ENCODE data around the gene PLPP7.
A peak's percentile ranks its signal among the peaks of the same experiment; 100 is the strongest.

PLPP7 gene

GRCh38 chr9:131254626-131255025 lies 34.9 kb upstream of the PLPP7 start:
- H3K4me3 ChIP-seq (ENCODE audit: low read depth, low read length) = no peak overlapping the region
- DNase-seq (ENCODE audit: low read depth) = no peak
- TF ChIP-seq MAX (IDR thresholded peaks at IDR 0.05; ENCODE audit: low read depth, low read length) = no peak
- TF ChIP-seq POLR2A (IDR thresholded peaks at IDR 0.05; ENCODE audit: extremely low read depth, insufficient read length) = no peak
- no peak for TF ChIP-seq MYC (IDR thresholded peaks at IDR 0.05; ENCODE audit: low read depth, low read length)
- no peak for TF ChIP-seq CTCF (IDR thresholded peaks at IDR 0.05; ENCODE audit: low read depth, low read length)

GRCh38 chr9:131255676-131256197 lies 33.8 kb upstream of the PLPP7 start:
- no peak for TF ChIP-seq CTCF (IDR thresholded peaks at IDR 0.05; ENCODE audit: low read depth, low read length)
- no peak for TF ChIP-seq MAX (IDR thresholded peaks at IDR 0.05; ENCODE audit: low read depth, low read length)
- TF ChIP-seq POLR2A (IDR thresholded peaks at IDR 0.05; ENCODE audit: extremely low read depth, insufficient read length) = no peak
- no peak for TF ChIP-seq MYC (IDR thresholded peaks at IDR 0.05; ENCODE audit: low read depth, low read length)
- peak overlapping the region; percentile 53 for H3K4me3 ChIP-seq (ENCODE audit: low read depth, low read length)
- no peak for DNase-seq (ENCODE audit: low read depth)

GRCh38 chr9:131257266-131258025 lies 32.1 kb upstream of the PLPP7 start:
- TF ChIP-seq MYC (IDR thresholded peaks at IDR 0.05; ENCODE audit: low read depth, low read length) (no peak), CTCF (IDR thresholded peaks at IDR 0.05; ENCODE audit: low read depth, low read length) (no peak), MAX (IDR thresholded peaks at IDR 0.05; ENCODE audit: low read depth, low read length) (no peak), POLR2A (IDR thresholded peaks at IDR 0.05; ENCODE audit: extremely low read depth, insufficient read length) (no peak)
- H3K4me3 ChIP-seq (ENCODE audit: low read depth, low read length) = no peak overlapping the region
- no peak for DNase-seq (ENCODE audit: low read depth)

GRCh38 chr9:131258186-131258585 lies 31.3 kb upstream of the PLPP7 start:
- TF ChIP-seq CTCF (IDR thresholded peaks at IDR 0.05; ENCODE audit: low read depth, low read length) (no peak), POLR2A (IDR thresholded peaks at IDR 0.05; ENCODE audit: extremely low read depth, insufficient read length) (no peak)
- H3K4me3 ChIP-seq (ENCODE audit: low read depth, low read length) = no peak overlapping the region
- DNase-seq (ENCODE audit: low read depth) = no peak

- no peak for TF ChIP-seq CTCF (IDR thresholded peaks at IDR 0.05; ENCODE audit: low read depth, low read length)
- no peak for TF ChIP-seq POLR2A (IDR thresholded peaks at IDR 0.05; ENCODE audit: extremely low read depth, insufficient read length)
- no peak for TF ChIP-seq MAX (IDR thresholded peaks at IDR 0.05; ENCODE audit: low read depth, low read length)
- TF ChIP-seq MYC (IDR thresholded peaks at IDR 0.05; ENCODE audit: low read depth, low read length) = no peak
- H3K4me3 ChIP-seq (ENCODE audit: low read depth, low read length) = no peak overlapping the region
- peak; percentile 3 for DNase-seq (ENCODE audit: low read depth)
Observed at GRCh38 chr9:131258698-131259431, 30.7 kb upstream of the PLPP7 start.
